ENCODE data around the gene FOXP2. TPM values are rescaled to one million over a fixed set of nuclear protein-coding genes. Genes with fewer than 3 reads are reported as not detected.

The FOXP2 gene
- total and polyA plus RNA-seq, 10 of the 15 experiments (the other 5 are each of a cell fraction or from before 2014, with no cell fraction given) = 0.99 to 2.5 (median 1.8) TPM

GRCh38 chr7:114415064-114415989, 712 bp downstream of the FOXP2 start:
- peak; percentile 38 for ATAC-seq
- intact Hi-C loops (cut with micrococcal nuclease; ENCODE audit: unreplicated experiment) = no loop called here

More at GRCh38 chr7:114415064-114415989, 712 bp downstream of the FOXP2 start:
- Histone ChIP-seq H3K4me1 (ENCODE audit: control insufficient read depth, insufficient read depth, low read length) (no peaks in the 10 kb centered on the region), H3K9me3 (replicated peaks; ENCODE audit: control insufficient read depth, insufficient read depth, low read length) (no peaks in the 10 kb centered on the region), H3K79me2 (ENCODE audit: control insufficient read depth, insufficient read depth, low read length) (no peaks in the 10 kb centered on the region), H4K20me1 (ENCODE audit: control insufficient read depth, insufficient read depth) (no peaks in the 10 kb centered on the region), H3K27me3 (replicated peaks in 1 of 2; ENCODE audit: control insufficient read depth in 2 of 2, insufficient read depth in 2 of 2, low read length in 1 of 2) (no peaks in the 10 kb centered on the region; a peak in 2 of 4 replicates), H2AFZ (ENCODE audit: control insufficient read depth, low read depth, low read length) (no peak overlapping the region), H3K27ac (ENCODE audit: control insufficient read depth, insufficient read depth) (no peak overlapping the region), H3K4me2 (ENCODE audit: control insufficient read depth, insufficient read depth) (no peak overlapping the region), H3K9ac (ENCODE audit: control insufficient read depth, insufficient read depth, low read length) (no peak overlapping the region), H3K36me3 (ENCODE audit: control insufficient read depth in 2 of 2, insufficient read depth in 2 of 2, low read length in 1 of 2) (no peaks in the 10 kb centered on the region), H3K4me3 (no peak overlapping the region)
- no TSS peak for BruUV-seq (replicated peaks)
- in situ Hi-C loops (cut with MboI) = no loop called here
- DNase-seq (ENCODE audit: low read depth, low spot score) (no peak), FAIRE-seq (no peak)
- SMC1A ChIA-PET (ENCODE audit: uncharacterized antibody, unreplicated experiment) = interaction anchor here (0.6 to 1.5 kb wide), 6 partner anchors 10 to 475 kb away, joined by 3 to 4 read pairs (median 3); no protein-coding TSS in a partner anchor
- WGBS (ENCODE audit: insufficient coverage, insufficient replicate concordance, low lambda C conversion rate, missing lambda C conversion rate) = 36% methylated on average over 14 of the region's 14 CpGs
- POLR2A ChIA-PET = no interaction called here
- TF ChIP-seq NR2C2 (IDR thresholded peaks at IDR 0.05; ENCODE audit: borderline replicate concordance, control insufficient read depth, insufficient read length, low read depth) (no peak), CBFB (IDR thresholded peaks at IDR 0.05; ENCODE audit: low read depth) (no peak), BRCA1 (IDR thresholded peaks at IDR 0.05; ENCODE audit: low read depth, low read length) (no peak), SMARCA5 (IDR thresholded peaks at IDR 0.05) (no peak), HDAC2 (IDR thresholded peaks at IDR 0.05) (no peak), SUZ12 (IDR thresholded peaks at IDR 0.05; ENCODE audit: unreplicated experiment) (no peak)
- RAD21 ChIA-PET (ENCODE audit: unreplicated experiment) = interaction anchor here (0.7 to 1.2 kb wide), 3 partner anchors 10 to 223 kb away, joined by 3 to 4 read pairs (median 3); no protein-coding TSS in a partner anchor
- CTCF ChIA-PET = interaction anchor here (0.8 to 3.7 kb wide), 3 partner anchors 9 to 245 kb away, joined by 3 to 32 read pairs (median 3); no protein-coding TSS in a partner anchor

Measured in GM12878 (cell line).